ENCODE data around the gene C3orf33.
A peak's percentile ranks its signal among the peaks of the same experiment; 100 is the strongest.
"Not testable (repeated sequence)": the region's sequence is repeated elsewhere in the genome, so short reads cannot be mapped to it uniquely, and the experiment has no call there.

Gene C3orf33, protein sequence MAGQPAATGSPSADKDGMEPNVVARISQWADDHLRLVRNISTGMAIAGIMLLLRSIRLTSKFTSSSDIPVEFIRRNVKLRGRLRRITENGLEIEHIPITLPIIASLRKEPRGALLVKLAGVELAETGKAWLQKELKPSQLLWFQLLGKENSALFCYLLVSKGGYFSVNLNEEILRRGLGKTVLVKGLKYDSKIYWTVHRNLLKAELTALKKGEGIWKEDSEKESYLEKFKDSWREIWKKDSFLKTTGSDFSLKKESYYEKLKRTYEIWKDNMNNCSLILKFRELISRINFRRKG

DNA sequence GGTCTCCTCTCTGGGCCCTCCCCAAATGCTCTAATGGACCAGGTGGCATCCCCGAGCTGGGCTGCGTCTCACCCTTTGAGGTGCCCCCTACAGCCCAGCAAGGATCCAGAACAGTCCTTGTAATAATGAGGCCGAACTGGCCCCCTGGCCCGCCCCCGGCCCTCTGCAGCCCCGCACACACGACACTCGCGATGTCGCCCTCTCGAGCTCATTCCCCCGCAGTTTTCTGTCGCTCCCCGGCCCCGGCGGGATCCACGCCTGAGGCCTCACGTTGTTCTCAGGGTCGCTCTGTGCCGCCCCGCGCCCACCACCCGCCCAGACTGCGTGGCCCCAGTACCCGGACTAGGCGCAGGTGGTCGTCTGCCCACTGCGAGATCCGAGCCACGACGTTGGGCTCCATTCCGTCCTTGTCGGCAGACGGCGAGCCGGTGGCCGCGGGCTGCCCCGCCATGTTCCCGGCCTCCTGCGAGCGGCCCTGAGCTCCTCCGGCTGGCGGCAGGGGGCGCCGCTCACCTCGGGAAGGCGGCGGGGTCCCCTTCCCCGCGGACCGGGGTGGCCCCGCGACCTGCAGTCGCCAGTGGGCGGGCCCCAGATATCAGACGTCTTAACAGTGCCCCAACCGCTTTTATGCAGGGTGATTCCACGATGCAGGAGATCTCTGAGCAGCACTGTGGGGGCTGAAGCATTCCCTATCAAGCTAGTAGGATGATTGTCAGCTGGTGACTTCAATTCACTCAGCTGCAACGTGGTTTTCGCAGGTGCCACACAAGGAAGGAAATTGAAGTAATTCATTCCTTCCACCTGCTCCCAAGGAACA is at the start of gene C3orf33:
C3orf33 (minus strand) TSS at position 477 of the 817 bp plus-strand sequence; CDS start at position 451, 26 bp downstream.
- DNase-seq, result peak; percentile 68

DNA sequence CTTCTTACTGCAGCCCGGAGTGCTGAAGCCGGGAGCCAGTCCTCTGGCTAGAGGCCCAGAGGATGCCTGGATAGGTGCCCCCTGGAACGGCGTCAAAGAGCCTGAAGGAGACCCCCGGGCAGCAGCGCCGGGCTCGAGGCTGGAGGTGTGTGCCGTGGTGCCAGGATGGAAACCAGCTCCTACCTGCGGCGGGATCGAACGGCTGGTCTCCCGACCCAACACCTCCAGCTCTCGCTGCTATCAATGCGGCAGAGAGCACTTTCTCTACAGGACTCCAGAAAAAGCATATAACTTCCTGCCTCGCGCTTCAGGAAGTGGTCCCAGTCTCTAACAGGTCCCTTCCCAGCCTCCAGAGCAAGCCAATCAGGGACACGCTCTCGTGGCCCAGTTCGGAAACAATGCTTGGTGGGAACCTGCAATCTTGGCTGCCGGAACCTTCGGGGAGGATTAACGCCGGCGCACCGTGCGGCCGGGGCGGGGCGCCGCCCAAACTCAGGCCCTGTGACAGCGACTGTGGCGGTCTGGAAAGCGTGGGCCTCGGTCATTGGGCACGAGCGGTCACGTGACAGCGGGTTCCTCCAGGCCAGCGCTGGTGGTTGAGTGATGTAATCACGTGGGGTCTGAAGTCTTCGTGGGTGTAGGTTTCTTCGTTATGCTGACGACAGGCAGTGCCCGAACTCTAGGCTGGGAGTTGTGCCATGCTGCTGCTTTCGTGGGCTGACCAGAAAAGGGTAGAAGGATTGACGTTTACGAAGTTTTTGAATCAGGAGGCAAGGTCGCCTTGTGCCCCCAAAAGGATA is 48.3 kb upstream of the C3orf33 start, which contains the start of gene SLC33A1:
SLC33A1 (minus strand) TSS at position 287 of the 800 bp plus-strand sequence. CDS start 430 bp downstream, outside the sequence.
- DNase-seq, result peak; percentile 98

DNA sequence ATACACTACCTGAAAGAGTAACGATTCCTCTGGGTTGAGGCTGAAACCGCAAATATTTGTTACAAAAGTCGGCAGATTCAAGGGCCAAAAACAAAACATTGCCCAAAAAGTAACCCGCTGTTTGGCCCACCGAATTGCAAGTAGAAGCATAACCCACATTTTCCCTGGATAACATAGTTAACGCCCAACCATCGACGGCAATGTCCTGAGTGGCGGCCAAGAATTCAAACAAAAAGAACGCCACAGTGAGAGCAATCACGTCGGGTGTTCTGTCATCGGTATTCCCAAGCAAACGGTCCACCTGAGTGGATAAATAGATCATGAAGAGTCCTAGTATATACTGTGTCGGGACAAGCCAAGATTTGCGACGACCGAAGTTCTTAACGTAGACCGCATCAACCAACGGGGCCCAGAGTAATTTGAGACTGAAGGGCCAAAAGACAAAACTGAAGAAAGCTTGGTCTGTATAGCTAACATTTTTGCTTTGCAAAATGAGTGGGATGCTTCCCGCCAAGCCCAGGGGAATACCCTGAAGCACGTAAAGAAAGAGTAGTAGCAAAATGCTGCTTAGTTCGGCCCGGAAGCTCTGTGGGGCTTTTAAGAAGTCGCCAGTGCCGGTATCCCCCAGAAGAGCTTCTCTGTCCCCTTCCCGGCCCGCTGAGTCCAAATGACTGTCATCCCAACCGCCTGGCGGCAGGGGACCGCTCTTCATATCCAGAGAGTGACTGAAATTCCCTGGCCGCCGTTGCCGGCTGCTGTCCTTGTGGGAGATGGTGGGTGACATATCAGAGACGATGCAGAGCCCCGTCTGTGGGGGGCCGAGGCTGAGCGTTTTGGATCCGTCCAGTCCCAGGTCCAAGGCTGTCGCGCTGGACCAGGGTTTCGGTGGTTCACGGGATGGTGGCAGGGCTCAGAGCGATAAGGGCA is 47.4 kb upstream of the C3orf33 start:
- DNase-seq, result peak; percentile 13

DNA sequence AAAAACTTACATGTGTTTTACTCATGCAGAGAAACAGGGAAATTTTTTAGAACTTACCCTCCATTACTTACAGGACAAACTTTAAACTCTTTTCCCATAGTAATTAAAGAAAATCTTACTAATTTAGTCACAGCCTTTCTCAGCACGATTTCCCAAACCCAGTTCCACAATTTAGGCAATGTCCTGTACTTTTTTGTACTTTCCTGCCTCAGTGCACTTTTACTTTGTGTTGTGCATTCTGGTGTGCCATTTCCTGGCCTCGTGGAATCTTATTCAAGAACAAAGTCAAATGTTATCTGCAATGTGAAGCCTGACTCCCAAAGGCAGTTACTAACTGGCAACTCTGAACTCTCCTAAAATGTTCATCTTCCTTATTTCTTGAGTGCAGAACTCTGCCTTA is 46.3 kb upstream of the C3orf33 start:
- DNase-seq, result no peak

DNA sequence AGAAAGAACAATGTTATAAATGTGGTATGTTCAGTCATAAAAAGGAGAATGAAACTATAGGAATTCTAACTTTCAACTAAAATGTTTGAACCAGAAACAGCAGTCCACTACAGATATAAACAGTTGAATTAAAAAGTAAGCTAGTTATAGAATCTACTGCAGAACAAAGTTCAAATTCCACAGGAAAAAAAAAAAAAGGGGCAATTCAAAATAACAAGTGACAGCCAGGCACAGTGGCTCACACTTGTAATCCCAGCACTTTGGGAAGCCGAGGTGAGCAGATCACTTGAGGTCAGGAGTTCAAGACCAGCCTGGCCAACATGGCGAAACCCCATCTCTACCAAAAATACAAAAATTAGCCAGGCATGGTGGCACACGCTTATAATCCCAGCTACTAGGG is 43.3 kb upstream of the C3orf33 start:
- DNase-seq, result not testable (repeated sequence)

DNA sequence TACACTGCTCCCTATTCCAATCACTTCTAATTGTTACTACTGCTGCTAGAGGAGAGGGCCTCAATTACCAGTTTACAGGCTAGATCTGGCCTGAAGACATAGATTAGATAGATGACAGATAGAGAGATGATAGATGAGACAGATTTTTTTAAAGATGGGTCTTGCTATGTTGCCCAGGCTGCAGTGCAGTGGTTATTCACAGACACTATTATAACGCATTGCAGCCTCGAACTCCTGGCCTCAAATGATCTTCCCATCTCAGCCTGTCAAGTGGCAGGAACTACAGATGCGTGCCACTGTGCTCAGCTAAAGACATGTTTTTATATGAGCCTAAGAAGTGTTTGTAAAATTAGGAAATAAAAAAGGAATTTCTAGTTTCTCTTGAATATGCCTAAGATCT is 41.9 kb upstream of the C3orf33 start:
- no peak for DNase-seq

DNA sequence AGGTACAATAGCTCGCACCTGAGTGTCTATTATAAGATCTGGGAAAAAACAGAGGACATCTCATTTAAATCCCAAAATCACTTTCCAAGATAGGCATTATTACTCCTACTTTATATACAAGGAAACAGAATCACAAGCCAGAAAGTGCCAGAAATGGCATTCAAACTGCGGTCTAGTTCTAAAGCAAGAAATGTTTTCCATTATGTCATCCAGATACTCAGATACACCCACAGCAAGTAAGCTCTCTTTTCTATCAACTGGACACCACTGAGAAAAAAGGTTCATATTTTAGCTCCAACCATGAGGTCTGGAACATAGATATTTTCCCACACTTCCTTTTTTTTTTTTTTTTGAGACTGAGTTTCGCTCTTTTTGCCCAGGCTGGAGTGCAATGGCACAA is 40.0 kb upstream of the C3orf33 start:
- no peak for DNase-seq

DNA sequence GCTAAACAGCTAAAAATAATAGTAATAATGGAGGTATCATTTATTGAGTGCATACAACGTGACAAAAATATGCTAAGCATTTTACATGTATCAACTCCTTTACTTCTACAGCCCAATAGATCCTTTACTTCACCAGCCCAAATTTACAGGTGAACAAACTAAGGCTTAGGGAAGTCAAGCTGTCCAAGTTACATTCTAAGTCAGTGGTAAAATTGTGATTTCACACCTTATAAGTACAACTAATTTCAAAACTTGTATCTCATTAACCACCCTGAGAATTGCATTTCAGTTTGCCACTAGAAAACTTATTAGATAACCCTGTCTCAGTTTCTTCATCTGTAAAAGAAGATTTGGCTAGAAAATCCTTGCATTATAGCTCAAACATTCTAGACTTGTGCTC is 37.5 kb upstream of the C3orf33 start:
- no peak for DNase-seq

DNA sequence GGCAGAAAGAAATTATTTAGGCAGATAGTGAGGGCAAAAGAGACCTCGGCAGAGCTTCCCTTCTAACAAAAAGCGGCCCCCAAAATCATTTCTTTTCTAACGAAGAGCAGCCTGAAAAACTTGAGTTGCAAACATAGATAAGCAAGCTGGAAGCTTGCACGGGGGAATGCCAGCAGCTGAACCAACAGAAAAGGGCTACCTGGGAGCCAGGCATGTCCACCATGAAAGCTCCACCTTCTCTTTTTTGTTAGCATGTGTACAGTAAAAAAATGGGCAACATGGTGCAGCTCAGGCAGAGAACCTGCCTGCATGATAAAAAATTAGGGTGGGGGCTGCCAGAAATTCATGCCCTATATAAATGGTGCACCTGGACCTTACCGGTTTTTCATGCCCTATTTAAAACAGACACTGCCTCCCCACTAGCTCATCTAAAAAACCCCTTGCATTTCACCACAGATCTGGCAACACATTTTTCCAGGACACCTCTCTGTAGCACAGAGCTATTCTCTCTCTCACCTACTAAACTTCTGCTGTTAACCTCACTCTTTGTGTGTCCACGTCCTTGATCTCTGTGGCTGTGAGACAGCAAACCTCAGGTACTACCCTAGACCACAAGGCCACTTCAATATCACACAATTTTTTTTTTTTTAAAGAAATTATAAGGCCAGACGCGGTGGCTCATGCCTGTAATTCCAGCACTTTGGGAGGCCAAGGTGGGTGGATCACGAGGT is 29.4 kb upstream of the C3orf33 start:
- no peak for DNase-seq

DNA sequence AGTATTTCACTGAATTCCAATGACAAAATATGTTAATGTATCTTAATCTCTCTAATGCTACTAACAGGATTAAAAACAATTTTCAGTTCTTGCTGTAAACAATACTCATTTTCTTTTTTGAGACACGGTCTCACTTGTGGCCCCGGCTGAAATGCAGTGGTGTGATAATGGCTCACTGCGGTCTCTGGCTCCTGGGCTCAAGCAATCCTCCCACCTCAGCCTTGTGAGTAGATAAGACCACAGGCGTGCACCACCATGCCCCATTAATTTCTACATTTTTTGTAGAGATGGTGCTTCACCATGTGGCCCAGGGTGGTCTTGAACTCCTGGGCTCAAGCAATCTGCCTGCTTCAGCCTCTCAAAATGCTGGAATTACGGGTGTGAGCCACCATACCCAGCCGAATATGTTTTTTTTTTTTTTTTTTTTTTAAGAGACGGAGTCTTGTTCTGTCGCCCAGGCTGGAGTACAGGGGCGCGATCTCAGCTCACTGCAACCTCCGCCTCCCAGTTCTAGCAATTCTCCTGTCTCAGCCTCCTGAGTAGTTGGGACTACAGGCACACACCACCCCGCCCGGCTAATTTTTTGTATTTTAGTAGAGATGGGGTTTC is 22.5 kb upstream of the C3orf33 start:
- DNase-seq, result not testable (repeated sequence)

DNA sequence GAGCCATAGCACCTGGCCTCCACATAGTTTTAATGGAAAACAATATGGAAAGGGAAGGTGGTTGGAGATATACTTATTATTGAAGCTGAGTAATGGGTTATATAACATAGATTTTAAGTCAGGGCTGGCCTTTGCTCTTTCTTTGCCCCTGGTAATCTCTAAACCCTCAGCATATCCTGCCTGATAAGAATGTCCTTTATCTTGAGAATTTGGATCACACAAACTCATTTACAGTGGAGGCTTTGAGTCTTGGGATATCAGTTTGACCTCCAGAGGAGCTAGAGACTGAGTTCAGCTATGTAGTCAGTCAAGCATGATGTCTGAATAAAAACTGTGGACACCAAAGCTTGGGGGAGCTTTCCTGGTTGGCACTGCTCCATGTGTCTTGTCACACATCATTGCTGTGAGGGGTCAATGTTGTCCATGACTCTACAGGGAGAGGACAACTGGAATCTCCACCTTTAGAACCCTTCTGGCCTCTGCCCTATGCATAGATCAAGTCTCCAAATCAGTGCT is 9.0 kb upstream of the C3orf33 start:
- DNase-seq, result no peak

DNA sequence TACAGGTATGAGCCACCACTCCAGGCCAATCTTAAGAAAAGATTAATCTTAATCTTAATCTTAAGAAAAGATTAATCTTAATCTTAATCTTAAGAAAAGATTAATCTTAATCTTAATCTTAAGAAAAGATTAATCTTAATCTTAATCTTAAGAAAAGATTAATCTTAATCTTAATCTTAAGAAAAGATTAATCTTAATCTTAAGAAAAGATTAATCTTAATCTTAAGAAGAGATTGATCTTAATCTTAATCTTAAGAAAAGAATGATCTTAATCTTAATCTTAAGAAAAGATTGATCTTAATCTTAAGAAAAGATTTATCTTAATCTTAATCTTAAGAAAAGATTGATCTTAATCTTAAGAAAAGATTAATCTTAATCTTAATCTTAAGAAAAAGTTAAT is 7.1 kb upstream of the C3orf33 start:
- not testable (repeated sequence) for DNase-seq

DNA sequence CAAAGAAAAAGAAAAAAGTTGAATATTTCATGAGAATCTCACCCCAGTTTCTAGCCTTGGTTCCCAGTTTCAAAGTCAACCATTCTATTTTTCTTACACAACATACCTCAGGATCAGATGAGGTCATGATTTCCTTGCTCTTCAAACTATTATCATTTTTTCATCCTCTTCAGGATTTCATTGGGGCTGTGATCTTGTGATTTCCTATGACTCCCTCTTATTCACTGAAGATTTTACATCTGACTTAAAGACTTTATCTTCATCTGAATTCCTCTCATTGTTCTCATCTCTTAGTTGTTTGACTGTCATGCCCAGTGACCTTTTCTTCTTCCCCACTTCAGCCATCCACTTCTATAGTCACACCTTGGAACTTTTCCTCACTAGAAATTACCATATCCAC is 3.1 kb upstream of the C3orf33 start:
- DNase-seq, result no peak

DNA sequence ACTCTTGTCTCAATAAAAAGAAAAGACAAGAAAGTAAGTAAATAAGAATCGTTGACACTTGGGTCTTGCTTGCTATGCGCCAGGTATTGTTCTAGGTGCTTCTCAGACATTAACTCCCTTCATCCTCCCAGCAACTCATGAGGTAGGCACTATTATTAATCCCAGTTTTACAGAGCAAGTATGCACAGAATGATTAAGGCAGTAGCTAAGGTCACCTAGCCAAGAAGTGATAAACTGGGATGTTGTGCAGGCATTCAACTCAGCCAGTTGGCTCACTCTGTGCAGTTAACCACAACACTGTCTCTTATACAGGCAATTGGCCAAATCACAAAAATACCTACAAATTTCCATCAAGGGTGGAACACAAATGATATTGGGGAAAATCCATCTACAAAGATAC is 1.7 kb upstream of the C3orf33 start:
- DNase-seq, result no peak

DNA sequence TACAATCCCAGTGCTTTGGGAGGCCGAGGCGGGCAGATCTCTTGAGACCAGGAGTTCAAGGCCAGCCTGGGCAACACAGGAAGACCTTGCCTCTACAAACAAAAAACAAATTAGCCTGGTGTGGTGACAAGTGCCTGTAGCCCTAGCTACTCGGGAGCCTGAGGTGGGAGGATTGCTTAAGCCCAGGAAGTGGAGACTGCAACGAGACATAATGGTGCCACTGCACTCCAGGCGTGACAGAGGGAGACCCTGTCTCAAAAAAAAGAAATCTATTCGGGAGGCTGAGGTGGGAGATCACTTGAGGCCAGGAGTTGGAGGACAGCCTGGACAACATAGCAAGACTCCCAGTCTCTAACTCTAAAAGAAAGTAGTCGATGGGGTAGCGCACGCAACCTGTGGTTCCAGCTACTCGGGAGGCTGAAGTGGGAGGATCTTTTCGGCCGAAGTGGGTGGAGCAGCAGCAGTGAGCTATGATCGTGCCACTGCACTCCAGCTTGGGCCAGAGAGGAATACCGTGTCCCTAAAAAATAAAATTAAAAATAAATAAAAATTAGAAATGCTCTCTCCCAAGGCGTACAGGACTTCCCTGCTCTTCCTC is 775 bp downstream of the C3orf33 start:
- DNase-seq, result peak; percentile 28

DNA sequence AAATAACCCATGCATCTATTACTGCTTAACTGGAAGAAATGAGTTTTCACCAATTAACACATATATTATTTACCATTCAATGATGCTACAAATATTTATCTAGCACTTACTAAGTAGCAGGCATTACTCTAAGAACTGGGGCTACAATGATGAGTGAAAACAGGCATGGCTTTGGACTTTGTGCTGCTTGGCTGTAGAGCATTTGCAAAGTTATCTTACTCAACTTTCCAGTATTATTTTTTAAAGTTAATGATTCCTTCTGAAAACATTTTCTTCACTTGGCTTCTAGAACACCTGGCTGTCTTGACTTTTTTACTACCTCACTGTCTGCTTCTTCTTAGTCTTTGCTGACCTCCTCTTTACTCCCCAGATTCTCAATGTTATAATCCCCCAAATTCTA is 1.8 kb downstream of the C3orf33 start:
- no peak for DNase-seq

DNA sequence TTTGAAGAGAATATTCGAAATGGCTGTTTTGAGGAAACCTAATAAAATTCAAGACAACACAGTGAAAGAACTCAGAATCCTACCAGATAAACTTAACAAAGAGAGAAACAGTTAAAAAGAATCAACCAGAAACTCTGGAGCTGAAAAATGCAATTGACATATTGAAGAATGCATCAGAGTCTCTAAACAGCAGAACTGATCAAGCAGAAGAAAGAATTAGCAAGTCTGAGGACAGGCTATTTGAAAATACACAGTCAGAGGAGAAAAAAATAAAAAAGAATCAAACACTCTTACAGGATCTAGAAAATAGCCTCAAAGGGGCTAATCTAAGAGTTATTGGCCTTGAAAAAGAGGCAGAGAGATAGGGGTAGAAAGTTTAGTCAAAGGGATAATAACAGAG is 13.5 kb downstream of the C3orf33 start:
- no peak for DNase-seq

DNA sequence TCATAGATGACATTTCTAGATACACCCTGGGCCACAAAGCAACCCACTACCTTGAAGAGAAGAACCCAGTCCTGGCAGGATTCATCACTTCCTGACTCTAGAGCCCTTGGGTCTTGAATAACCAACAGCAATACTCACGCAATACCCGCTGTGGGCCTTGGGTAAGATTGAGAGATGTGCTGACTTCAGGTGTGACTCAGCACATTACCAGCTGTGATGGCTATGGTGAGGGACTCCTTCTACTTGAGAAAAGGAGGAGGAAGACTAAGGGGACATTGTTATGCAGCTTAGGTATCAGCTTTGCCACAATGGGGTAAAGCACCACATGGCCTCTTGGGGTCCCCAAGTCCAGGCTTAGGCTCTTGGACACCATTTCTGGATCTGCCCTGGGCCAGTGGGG is 14.9 kb downstream of the C3orf33 start:
- DNase-seq, result no peak

DNA sequence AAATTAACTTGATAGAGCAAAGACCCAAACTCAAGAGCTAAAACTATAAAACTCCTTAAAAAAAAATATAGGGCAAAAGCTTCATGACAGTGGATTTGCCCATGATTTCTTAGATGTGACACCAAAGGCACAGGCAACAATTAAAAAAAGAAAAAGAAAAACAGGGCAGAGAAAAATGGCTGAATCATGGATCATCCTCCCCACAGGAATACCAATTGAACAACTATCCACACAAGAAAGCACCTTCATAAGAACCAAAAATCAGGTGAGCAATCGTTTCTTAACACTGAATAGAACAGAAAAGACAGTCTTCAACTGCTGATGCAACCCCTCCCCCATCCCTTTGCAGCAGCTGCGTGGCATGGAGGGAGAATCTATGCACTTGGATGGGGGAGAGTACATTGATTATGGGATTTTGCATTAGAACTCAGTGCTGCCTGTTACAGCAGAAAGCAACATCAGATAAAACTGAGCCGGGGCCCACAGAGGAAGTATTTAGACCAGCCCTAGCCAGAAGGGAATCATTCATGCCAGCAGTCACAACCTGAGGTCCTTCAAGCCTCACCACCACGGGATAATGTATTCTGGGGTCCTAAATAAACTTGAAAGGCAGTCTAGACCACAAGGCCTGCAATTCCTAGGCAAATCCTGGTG is 15.7 kb downstream of the C3orf33 start:
- no peak for DNase-seq

Measured in stimulated activated naive CD4-positive, alpha-beta T cell treated with Interleukin-2 at 50 U/mL for 16 hours (primary cell).